ENCODE results near the gene SYNGAP1. TPM values are rescaled to one million over a fixed set of nuclear protein-coding genes. Genes with fewer than 3 reads are reported as not detected.

Gene SYNGAP1
- total RNA-seq, 2 donors from 2014 or later, result 5.4 to 5.6 TPM

GRCh38 chr6:33454009-33454946 is 34.4 kb downstream of the SYNGAP1 start, which contains the start of gene ZBTB9:
Gene ZBTB9 (plus strand): TSS chr6:33454576. CDS start chr6:33455101, 525 bp downstream.
- Histone ChIP-seq H3K27me3 (no peaks in the 10 kb centered on the region), H3K9me3 (no peaks in the 10 kb centered on the region), H3K27ac (peak within 1 kb of the TSS; percentile 33 to 80 (median 60)), H3K4me1 (peaks cover 18% of the 10 kb centered on the region), H3K4me3 (peak within 1 kb of the TSS; percentile 52 to 84), H3K36me3 (replicated peaks in 1 of 2; ENCODE audit: insufficient read depth in 1 of 2, low read depth in 2 of 2) (no peaks in the 10 kb centered on the region)
- 0 to 2% methylated on average over 10 to 65 of the region's 65 CpGs for WGBS, 2 donors
- TF ChIP-seq POLR2A (IDR thresholded peaks at IDR 0.05) (peak; percentile 61 to 88 (median 87)), CTCF (IDR thresholded peaks at IDR 0.05) (no peak)
- intact Hi-C loops (cut with DNase I), result no loop called here
- peak; percentile 96 to 98 (median 97) for DNase-seq
- peak; percentile 100 for ATAC-seq

- Histone ChIP-seq H3K27me3 (no peaks in the 10 kb centered on the region), H3K4me3 (peak overlapping the region; percentile 52 to 84), H3K4me1 (peaks cover 18% of the 10 kb centered on the region), H3K9me3 (no peaks in the 10 kb centered on the region), H3K27ac (no peak overlapping the region), H3K36me3 (replicated peaks in 1 of 2; ENCODE audit: insufficient read depth in 1 of 2, low read depth in 2 of 2) (no peaks in the 10 kb centered on the region)
- DNase-seq (no peak), ATAC-seq (no peak)
- TF ChIP-seq POLR2A (IDR thresholded peaks at IDR 0.05), result no peak
- no peak for TF ChIP-seq CTCF (IDR thresholded peaks at IDR 0.05)
- intact Hi-C loops (cut with DNase I), result no loop called here
- 32 to 33% methylated on average over 13 to 16 of the region's 16 CpGs for WGBS, 2 donors
Measured at GRCh38 chr6:33455051-33455450, 35.2 kb downstream of the SYNGAP1 start.

- Histone ChIP-seq H3K4me1 (peaks cover 18% of the 10 kb centered on the region), H3K27ac (no peak overlapping the region), H3K9me3 (no peaks in the 10 kb centered on the region), H3K4me3 (no peak overlapping the region), H3K36me3 (replicated peaks in 1 of 2; ENCODE audit: insufficient read depth in 1 of 2, low read depth in 2 of 2) (no peaks in the 10 kb centered on the region), H3K27me3 (no peaks in the 10 kb centered on the region)
- DNase-seq (no peak), ATAC-seq (no peak)
- TF ChIP-seq POLR2A (IDR thresholded peaks at IDR 0.05), result no peak
- no peak for TF ChIP-seq CTCF (IDR thresholded peaks at IDR 0.05)
- intact Hi-C loops (cut with DNase I), result no loop called here
- WGBS, 2 donors, result 89 to 94% methylated on average over 8 to 12 of the region's 12 CpGs
Measured at GRCh38 chr6:33456156-33456555, 36.3 kb downstream of the SYNGAP1 start.

GRCh38 chr6:33458676-33459075 is 38.8 kb downstream of the SYNGAP1 start:
- DNase-seq, result no peak
- WGBS, 2 donors, result 52 to 55% methylated on average over 3 of the region's 3 CpGs
- H3K27me3 ChIP-seq, result no peaks in the 10 kb centered on the region
- no peak overlapping the region for H3K27ac ChIP-seq
- TF ChIP-seq CTCF (IDR thresholded peaks at IDR 0.05), result no peak
- no peak for TF ChIP-seq POLR2A (IDR thresholded peaks at IDR 0.05)
- peaks cover 9% of the 10 kb centered on the region for H3K4me1 ChIP-seq
- no peaks in the 10 kb centered on the region for H3K36me3 ChIP-seq (replicated peaks in 1 of 2; ENCODE audit: insufficient read depth in 1 of 2, low read depth in 2 of 2)
- no peak overlapping the region for H3K4me3 ChIP-seq
- no peak for ATAC-seq
- intact Hi-C loops (cut with DNase I), result no loop called here
- no peaks in the 10 kb centered on the region for H3K9me3 ChIP-seq
